GM19463 (cell line): ENCODE results near the gene TSPAN3.

ENCODE experiments used
- ATAC-seq: cut with Tn5 transposase; IDR thresholded peaks from one replicate; pipeline ENCODE4 v1.9.1; 2021; ENCODE audit warnings: mild to moderate bottlenecking, moderate library complexity; ENCODE audit not compliant: unreplicated experiment

Gene TSPAN3

DNA sequence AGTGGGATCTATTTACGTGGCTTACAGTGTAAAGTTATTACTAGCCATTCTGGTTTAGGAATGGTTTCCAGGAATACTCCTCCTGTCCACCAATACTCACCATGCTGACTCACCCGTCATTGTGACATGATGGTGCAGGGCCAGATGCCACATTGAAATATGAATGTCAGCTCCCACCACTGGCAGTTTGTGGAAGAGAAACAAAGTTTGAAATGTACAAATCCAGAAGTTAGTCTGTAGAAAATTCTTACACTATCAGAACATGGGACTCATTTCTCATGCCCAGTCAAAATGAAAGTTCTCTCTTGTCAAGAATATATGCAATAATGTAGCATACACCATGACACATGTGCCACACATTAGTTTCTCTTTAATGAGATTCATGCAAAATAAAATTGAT lies 14.4 kb upstream of the TSPAN3 start:
- no peak for ATAC-seq

DNA sequence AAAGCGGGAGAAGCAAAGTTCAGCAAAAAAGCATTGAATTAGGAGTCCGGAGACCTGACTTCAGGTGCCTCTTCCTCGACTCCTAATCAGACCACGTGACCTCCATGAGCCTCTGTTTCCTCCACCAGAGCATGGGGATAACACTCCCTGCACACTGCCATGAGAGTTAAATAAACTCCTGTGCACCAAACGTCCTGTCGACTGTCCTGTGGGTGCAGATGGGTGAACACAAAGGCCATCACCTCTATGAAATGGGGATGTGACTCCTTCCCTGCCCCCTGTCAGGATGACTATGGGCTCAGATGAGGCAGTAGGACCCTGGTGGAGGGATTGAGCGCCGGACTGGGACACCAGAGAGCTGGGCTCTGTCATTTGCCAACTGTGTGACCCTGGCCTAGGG lies 13.5 kb upstream of the TSPAN3 start:
- no peak for ATAC-seq

DNA sequence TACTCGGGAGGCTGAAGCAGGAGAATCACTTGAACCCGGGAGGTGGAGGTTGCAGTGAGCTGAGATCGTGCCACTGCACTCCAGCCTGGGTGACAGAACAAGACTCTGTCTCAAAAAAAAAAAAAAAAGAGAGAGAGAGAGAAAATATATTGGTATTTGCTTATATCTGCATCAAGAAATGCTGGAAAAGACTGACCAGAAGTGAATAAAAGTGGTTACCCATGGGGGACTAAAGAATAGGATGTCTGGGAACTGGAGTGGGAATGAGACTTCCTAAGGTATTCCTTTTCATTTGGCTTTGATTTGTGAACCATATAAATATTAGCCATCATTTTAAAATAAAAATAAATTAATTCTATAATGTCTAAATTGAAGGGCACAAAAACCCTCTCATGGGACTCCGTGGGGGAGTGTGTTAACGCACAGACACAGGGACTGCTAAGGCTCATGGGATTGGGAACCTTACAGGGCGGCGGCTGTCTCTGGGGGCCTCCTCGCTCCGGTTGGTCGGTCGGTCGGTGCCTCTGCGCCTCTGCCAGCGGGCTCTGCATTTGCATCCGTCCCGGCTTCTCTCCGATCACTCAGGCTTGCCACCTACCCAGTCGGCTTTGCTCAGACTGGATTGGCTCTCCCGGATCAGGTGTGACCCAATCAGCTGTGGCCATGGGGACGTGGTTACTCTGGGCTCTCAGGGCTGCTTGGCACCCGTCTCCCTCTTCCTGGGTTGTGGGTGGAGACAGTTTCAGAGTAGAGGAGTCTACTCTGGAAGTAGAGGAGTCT lies 12.7 kb upstream of the TSPAN3 start:
- ATAC-seq: peak; percentile 91

DNA sequence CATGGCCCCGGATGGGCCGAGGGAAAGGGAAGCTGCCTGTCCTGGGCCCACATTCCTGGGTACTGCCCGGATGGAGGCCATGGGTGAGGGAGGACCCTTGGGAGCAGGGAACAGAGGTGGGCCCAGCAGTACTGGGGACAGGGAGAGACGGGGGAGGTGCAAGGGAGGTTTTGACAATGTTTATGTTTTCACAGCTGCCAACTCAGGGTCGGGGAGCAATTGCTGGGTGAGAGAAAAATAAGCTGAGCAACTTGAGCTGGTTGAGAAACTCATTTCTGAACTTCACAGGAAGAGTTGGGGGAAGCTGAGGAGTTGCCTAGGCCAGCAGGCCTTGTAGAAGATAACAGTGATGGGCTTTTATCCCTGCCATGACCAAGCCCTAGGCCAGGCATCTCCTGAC lies 11.1 kb upstream of the TSPAN3 start:
- ATAC-seq: no peak

DNA sequence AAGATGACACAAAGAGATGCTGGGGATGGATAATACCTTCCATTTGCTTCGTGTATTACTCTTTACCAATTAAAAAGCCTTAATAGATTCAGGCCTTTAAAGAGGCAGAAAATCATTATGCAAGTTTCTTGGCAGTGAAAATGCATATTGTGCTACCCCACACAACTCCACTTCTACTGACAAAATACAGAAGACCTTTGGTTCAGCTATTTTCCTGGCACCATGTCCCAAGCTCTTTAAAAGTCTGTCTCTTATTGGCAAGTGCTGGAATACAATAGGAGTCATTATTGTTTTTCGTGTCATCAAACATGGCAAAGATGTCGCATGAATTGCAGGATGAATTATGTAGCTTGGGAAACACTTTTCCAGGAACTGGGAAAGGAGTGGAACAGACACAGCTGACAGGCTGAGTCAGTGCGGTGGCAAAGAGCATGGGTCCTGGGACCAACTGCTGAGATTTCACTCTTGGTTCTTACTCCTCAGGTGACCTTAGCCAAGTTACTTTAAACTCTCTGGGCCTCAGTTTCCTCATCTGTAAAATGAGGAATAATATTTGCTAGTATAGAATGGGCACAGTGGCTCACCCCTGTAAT lies 5.5 kb upstream of the TSPAN3 start:
- no peak for ATAC-seq

DNA sequence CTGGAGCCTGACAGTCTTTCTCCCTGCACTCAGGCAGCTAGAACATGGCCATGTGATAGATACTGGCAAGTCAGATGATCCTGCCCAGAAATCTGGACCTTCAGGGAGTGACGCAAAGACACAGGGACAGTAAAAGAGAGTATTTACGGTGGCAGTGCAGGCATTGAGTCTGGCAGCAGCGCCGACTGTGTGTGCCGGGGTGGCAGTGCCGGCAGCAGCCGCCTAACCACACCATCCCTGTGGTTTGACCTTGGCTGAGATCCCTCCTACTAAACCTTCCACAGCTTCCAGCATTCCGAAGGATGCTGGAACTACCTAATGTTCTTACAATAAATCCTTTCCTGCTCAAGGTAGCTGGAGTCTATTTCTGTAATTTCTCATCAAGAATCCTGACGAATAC lies 4.6 kb upstream of the TSPAN3 start:
- no peak for ATAC-seq

DNA sequence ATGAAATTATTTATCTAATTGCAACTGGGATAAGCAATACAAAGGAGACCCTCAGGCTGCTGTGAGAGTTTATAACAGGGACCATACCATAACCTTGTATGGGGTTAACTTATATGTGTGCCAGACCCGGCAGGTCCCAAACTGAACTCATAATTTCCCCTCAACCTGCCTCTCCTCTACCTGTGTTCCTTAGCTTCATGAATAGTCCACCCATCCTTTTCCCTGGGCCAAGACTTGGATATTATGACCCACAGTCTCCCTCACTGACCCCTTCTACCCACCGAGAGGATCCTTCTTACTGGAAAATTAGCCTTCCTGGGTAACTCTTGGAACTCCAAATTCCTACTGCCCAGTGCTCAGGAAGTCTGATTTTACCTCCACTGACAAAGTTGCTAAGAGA lies 3.4 kb upstream of the TSPAN3 start:
- ATAC-seq: no peak

DNA sequence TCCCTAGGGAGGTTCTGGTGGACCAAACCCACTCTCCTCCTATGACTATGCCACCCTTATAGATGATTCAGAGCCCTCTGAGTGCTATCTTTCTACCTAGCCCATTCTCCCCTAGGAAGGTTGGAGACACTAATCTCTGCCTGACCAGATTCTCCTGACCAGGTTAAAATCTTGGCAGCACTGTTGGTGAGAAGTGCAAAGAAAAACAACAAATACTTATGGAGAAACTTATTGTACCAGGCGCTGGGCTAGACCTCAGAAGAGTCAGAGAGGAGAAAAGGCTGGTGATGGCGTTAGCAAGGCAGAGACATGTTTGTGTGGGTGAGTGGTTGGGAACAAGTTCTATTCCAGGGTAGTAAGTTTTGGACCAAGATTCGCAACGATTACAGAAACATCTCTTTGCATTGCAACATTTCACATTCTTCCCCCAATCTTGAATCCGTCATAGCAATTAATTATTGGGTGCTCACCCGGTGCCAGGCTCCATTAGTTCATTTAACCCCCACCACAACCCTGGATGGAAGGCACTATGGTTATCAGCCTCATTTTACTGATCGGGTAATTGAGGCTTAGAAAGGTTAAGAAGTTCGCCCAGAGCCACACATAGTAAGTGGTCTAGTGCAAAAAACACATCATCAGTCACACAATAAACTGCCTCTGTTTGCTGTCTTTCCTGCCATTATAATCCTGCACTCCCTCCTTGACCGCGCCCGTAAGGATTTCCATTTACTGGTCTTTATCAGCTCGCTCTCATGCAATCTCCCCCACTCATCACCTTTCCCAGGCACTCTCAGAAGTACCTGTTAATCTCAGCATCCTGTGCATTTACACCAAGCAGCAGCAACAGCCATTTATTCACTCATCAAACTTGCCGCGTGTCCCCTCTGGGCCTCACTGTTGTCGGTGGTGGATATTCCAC lies 655 bp upstream of the TSPAN3 start:
- ATAC-seq: no peak

DNA sequence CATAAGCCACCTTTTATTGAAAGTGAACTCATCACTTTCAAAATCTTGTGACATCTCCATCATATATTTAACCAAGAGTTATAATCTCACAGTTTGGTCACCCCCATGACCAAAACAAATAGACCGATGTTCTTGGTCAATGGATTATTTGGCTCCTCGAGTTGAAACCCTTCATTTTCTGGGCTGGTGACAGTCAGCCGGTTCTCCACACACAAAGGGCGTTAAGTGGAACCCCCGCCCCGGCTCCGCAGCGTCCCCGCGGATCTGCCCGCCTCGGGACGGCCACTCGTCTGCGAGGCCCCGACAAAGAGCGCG lies 772 bp downstream of the TSPAN3 start:
- ATAC-seq: no peak

DNA sequence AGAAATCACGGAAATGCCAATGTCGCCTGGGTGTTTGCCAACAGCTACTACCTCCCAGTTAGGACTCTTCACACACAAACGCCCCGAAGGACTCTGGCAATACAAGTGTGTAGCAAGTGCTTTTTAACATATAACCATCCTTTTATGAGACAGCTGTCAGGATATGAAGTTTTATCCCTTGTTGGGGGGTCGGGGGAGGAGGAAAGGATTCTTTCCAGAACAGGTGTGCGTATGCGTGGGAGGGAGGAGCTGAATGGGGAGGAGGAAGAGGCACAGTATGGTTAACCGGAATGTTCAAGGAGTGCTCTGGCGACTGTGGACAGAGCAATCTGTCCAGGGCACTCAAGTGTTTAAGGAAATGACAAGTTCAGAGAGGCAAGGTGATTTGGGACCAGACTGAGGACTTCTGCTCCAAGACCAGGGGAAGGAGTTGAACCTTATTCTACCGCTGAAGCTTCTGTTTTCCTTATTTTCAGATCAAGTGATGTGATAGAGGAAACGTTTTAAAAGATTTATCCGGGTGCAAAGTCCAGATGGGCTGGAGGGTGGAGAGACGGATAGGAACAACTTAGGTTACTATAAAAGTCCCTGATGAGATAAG lies 1.3 kb downstream of the TSPAN3 start:
- no peak for ATAC-seq

DNA sequence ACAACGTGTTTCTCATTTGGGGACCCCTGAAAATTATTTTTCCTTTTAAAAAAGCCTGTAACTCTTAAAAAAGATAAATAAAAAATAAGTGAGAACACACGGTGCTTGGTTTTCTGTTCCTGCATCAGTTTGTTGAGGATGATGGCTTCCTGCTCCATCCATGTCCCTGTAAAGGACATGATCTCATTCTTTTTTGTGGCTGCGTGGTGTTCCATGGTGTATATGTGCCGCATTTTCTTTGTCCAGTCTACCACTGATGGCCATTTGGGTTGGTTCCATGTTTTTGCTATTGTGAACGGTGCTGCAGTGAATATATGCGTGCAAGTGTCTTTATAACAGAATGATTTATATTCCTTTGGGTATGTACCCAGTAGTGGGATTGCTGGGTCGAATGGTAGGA lies 2.3 kb downstream of the TSPAN3 start:
- ATAC-seq: no peak

DNA sequence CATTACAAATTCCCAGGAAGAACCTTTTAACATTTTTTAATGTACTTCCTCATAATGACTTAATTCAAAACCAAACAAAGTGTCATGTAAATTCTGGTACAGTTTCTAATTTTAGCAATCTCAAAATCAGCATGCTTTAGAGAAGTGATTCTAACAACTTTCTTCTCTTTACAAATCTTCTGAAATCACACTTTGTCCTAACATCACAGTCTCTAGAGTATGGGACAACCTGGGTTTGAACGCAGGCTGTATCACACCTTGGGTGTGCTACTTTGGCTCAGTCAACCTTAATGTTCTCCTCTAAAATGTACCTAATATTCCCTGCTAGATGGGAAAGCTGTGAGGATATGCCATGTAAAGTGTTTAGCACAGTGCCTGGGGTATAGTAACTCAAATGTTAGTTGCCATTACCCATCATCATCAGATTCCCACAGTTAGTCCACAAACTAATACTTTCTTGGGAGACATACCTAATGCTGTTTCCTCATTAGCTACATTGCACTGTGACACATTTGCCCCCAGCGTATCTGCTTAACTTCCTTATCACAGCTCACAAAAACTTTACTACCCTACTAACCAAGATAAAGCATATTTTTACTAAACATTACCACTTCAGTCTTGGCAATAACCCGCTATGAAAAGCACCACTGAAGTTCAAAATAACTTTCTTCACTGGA lies 3.1 kb downstream of the TSPAN3 start:
- no peak for ATAC-seq

DNA sequence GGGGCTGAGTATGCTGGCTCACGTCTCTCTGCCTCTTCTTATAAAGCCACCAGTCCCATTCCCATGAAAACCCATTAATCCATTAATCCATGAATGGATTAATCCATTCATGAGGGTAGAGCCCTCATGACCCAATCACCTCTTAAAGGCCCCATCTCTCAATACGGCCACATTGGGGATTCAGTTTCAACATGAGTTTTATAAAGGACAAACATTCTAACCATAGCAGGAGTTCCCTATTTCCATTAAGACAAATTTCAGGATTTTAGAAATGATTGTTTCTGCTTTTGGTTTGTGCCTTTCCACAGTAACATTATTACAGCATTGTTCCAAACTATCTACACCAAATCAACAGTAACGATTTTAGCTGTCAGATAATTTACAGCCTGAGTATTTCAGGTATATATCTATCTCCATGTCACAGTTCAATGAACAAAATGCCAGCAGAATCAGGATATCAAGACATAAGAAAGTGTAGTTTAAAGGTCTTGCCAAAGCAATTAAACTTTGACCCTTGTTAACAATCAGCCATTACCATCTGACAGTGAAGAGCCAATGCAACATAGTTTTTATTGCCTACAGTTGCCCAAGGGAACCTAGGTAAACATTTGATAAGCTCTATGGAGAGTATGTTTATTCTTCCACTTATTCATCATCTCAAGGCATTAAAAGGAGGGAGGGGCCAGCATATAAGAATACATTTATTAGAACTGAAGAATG lies 3.8 kb downstream of the TSPAN3 start:
- ATAC-seq: no peak

DNA sequence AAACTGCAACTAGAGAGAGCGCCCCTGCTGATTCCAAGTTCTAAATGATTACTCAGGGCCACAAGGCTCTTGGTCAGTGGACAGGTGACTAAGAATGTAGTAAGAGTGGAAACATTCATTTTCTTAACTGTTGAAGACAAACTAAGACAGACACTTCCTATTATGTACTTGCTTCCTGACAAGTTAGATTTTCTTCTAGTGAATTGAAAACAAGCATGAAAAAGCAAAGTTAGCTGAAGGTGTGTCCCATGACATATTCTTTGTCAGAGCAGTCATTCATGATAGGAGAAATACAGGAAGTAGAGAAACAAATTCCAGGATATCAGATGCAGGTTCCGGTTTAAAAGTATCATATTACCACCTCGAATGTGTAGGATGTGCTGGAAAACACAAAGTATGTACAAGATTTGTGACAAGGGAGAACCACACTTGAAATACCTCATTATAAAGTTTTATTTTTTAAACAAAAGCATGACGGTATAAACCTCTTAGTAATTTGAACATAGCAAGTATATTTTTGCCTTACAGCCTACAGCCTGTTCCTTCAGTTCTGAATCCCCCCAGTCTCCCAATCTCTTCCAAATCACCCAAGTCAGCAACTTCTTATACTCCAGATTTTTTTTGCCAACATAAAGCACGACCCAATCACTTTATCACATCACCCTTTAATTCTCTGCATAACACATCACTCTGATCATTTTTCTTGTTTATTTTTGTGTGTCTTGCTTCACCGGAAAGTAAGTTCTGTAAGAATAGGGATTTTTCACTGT lies 6.2 kb downstream of the TSPAN3 start:
- no peak for ATAC-seq

DNA sequence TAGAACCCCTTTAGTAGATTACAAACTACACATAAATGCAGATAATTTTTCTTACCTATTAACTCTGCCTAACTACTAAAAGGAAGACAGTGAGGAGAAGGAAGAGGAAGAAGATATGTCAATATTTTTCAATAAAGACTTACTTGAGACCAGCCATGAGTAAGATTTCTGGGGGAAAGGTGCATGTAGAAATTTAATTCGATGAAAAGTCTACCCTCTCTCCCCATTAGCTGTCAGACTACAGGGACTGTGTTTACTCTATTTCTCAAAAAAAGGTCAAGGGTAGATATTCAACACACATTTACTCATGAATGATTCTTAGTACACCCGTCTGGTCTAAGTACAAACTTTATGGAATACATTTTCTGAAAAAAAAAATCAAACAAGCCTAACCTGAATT lies 6.8 kb downstream of the TSPAN3 start:
- ATAC-seq: no peak

DNA sequence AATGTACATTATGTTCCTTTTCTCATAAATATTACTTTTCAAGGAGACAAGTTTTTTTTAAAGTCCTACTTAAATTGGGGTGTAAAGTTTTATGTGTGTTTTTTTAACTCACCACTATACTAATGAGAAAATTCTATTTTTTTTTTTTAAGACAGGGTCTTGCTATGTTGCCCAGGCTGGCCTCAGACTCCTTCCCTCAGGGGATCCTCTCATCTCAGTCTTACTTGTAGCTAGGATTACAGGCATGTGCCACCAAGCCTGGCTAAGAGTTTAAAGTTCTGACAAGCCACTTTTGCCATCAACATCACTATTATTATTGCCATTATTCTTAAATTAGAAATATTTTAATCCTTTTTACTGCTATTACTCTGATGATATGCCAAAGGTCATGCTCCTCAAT lies 7.7 kb downstream of the TSPAN3 start:
- ATAC-seq: no peak

DNA sequence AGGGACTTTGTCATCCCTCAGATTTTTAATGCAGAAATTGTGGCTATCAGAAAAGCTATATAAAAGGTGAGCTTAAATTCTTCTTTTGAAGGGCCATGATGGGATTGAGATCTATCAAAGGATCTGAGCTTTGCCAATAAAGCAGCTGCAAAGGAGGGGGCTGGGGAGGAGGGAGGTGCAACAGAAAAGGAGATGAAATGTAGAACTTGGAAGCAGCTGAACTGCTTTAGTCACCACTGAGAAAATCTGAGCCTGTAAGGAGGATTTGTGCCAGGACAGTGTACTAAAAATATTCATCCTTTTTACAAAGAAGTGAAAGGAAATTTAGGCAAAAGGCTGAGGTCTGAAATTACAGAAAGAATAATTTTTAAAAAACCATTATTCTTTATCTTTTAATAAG lies 10.4 kb downstream of the TSPAN3 start:
- ATAC-seq: no peak

DNA sequence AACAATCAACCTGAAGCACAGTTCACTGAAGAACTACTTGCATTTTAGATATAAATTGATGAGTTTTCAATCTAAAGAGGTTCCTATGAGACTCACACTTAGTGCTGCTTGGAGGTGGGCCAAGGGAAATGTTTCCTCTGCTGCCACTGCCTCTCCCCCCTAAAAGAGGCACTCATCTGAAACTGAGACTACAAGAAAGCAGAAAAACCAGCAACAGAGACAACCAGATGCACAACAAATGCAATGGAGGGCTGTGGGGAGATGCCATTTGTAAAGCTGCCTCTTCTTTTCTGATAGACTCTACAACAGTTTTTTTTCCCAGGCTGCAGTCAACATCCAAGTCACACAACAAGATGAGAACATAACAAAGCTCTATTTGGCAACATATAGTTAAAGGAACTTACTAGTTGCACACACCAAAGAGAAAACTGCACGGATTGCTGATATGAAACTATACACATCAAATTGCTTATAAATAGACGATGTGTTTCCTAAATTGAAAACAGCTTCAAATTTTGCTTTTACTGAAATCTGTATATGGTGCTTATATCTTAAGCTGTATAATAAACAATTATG lies 11.0 kb downstream of the TSPAN3 start:
- peak; percentile 65 for ATAC-seq

DNA sequence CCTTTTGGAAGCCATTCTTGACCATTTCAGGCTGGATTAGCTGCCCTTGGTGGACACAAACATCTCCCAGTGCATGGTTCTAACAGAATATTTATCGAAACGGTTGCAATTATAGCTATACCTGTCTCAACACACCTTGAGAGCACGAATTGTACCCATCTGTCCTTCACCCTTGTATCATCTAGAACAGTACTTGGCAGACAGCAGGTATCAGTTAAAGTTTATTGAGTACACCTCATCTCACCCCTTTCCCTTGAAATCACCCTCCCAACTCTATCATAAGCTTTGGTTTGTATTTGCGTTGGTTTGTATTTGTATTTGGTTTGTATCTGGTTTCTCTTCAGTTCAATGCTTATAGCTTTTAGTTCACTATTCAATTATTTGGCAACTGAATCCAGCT lies 12.4 kb downstream of the TSPAN3 start:
- no peak for ATAC-seq
